ENCODE data around the gene LGALS8.
"Not testable (repeated sequence)": the region's sequence is repeated elsewhere in the genome, so short reads cannot be mapped to it uniquely, and the experiment has no call there.

The LGALS8 gene

GRCh38 chr1:236536540-236536939, 12.8 kb downstream of the LGALS8 start:
- DNase-seq (ENCODE audit: low read depth in 2 of 3, low spot score in 2 of 3): no peak

- DNase-seq (ENCODE audit: low read depth in 2 of 3, low spot score in 2 of 3): no peak
Observed at GRCh38 chr1:236540813-236541465, 17.2 kb downstream of the LGALS8 start.

GRCh38 chr1:236541710-236542109, 17.9 kb downstream of the LGALS8 start:
- DNase-seq (ENCODE audit: low read depth in 2 of 3, low spot score in 2 of 3): no peak

GRCh38 chr1:236543065-236543669, 19.4 kb downstream of the LGALS8 start:
- DNase-seq (ENCODE audit: low read depth in 2 of 3, low spot score in 2 of 3): no peak

- DNase-seq (ENCODE audit: low read depth in 2 of 3, low spot score in 2 of 3): no peak
Observed at GRCh38 chr1:236545621-236546169, 21.9 kb downstream of the LGALS8 start.

GRCh38 chr1:236548452-236548851, 24.7 kb downstream of the LGALS8 start:
- DNase-seq (ENCODE audit: low read depth in 2 of 3, low spot score in 2 of 3): no peak

GRCh38 chr1:236550961-236551851, 27.4 kb downstream of the LGALS8 start:
- DNase-seq (ENCODE audit: low read depth in 2 of 3, low spot score in 2 of 3): no peak

GRCh38 chr1:236552096-236552495, 28.3 kb downstream of the LGALS8 start:
- DNase-seq (ENCODE audit: low read depth in 2 of 3, low spot score in 2 of 3): no peak

- DNase-seq (ENCODE audit: low read depth in 2 of 3, low spot score in 2 of 3): no peak
Observed at GRCh38 chr1:236552901-236553300, 29.1 kb downstream of the LGALS8 start.

- DNase-seq (ENCODE audit: low read depth in 2 of 3, low spot score in 2 of 3): no peak
Observed at GRCh38 chr1:236553370-236553769, 29.6 kb downstream of the LGALS8 start.

GRCh38 chr1:236556606-236557005, 32.8 kb downstream of the LGALS8 start:
- DNase-seq (ENCODE audit: low read depth in 2 of 3, low spot score in 2 of 3): no peak

GRCh38 chr1:236558081-236558480, 34.3 kb downstream of the LGALS8 start:
- DNase-seq (ENCODE audit: low read depth in 2 of 3, low spot score in 2 of 3): no peak

GRCh38 chr1:236558846-236559245, 35.1 kb downstream of the LGALS8 start:
- no peak for DNase-seq (ENCODE audit: low read depth in 2 of 3, low spot score in 2 of 3)

GRCh38 chr1:236560213-236560771, 36.5 kb downstream of the LGALS8 start:
- DNase-seq (ENCODE audit: low read depth in 2 of 3, low spot score in 2 of 3): no peak

GRCh38 chr1:236561976-236562375, 38.2 kb downstream of the LGALS8 start:
- no peak for DNase-seq (ENCODE audit: low read depth in 2 of 3, low spot score in 2 of 3)

- DNase-seq (ENCODE audit: low read depth in 2 of 3, low spot score in 2 of 3): no peak
Observed at GRCh38 chr1:236565530-236565929, 41.7 kb downstream of the LGALS8 start.

GRCh38 chr1:236568285-236568894, 44.6 kb downstream of the LGALS8 start:
- DNase-seq (ENCODE audit: low read depth in 2 of 3, low spot score in 2 of 3): no peak

- DNase-seq (ENCODE audit: low read depth in 2 of 3, low spot score in 2 of 3): no peak
Observed at GRCh38 chr1:236575523-236575922, 51.7 kb downstream of the LGALS8 start.

GRCh38 chr1:236576004-236576403, 52.2 kb downstream of the LGALS8 start:
- DNase-seq (ENCODE audit: low read depth in 2 of 3, low spot score in 2 of 3): no peak

GRCh38 chr1:236577041-236577440, 53.3 kb downstream of the LGALS8 start:
- DNase-seq (ENCODE audit: low read depth in 2 of 3, low spot score in 2 of 3): not testable (repeated sequence)

- DNase-seq (ENCODE audit: low read depth in 2 of 3, low spot score in 2 of 3): no peak
Observed at GRCh38 chr1:236578661-236579060, 54.9 kb downstream of the LGALS8 start.

Data from activated CD8-positive, alpha-beta memory T cell treated with anti-CD3 and anti-CD28 coated beads for 48 hours (primary cell).